H1 (cell line): ENCODE results near the gene COX19. TPM values are rescaled to one million over a fixed set of nuclear protein-coding genes. Genes with fewer than 3 reads are reported as not detected.

ENCODE experiments used
- CTCF ChIP-seq, 3 experiments: IDR thresholded peaks; 1 replicate in 2 of 3; 2 replicates in 1 of 3; pipeline versions ENCODE4 v1.5.1 to v1.6.1; 2011; ENCODE audit warnings: low read length in 3 of 3, mild to moderate bottlenecking in 3 of 3, inconsistent platforms in 2 of 3, low read depth in 1 of 3, moderate library complexity in 1 of 3; ENCODE audit not compliant: insufficient read depth in 1 of 3; ENCODE audit errors: control extremely low read depth in 1 of 3
- KDM1A ChIP-seq: fragments of 200-600, 300-600 bp; sonication (generic); IDR thresholded peaks from 2 replicates; pipeline ENCODE4 v1.7.1; 2016; ENCODE audit warnings: mild to moderate bottlenecking, low read length, borderline replicate concordance
- KDM5A ChIP-seq: fragments of 200-600 bp; IDR thresholded peaks from 2 replicates; pipeline ENCODE4 v1.7.1; 2012; ENCODE audit warnings: mild to moderate bottlenecking, low read length, inconsistent platforms, mixed read lengths
- NANOG ChIP-seq: IDR thresholded peaks from 2 replicates; pipeline ENCODE4 v1.6.1; 2011; ENCODE audit warnings: low read length, low read depth, mild to moderate bottlenecking, inconsistent platforms; ENCODE audit not compliant: insufficient read depth, poor library complexity, severe bottlenecking
- SIN3A ChIP-seq, 2 experiments: IDR thresholded peaks in 1 of 2; conservative IDR thresholded peaks in 1 of 2; 2 replicates each; pipeline ENCODE4 v1.6.1; 2011 to 2012; ENCODE audit warnings: low read length in 2 of 2, improper control_type of control experiment in 1 of 2, low read depth in 1 of 2, mild to moderate bottlenecking in 1 of 2
- SP2 ChIP-seq: IDR thresholded peaks from 2 replicates; pipeline ENCODE4 v1.6.1; 2012; ENCODE audit warnings: mild to moderate bottlenecking, low read length, inconsistent platforms
- TAF7 ChIP-seq: optimal IDR thresholded peaks from 2 replicates; pipeline ENCODE3; 2011; ENCODE audit warnings: low read depth, mild to moderate bottlenecking, inconsistent platforms, low read length, moderate library complexity, borderline replicate concordance
- TBP ChIP-seq: IDR thresholded peaks from 2 replicates; pipeline ENCODE4 v1.6.1; 2011; ENCODE audit warnings: low read depth, low read length, improper control_type of control experiment
- USF2 ChIP-seq: IDR thresholded peaks from 2 replicates; pipeline ENCODE4 v1.6.1; 2011; ENCODE audit warnings: low read length, improper control_type of control experiment
- polyA plus RNA-seq, 7 experiments: library from polyadenylated mRNA; depleted of rRNA in 3 of 7; stranded (reverse) in 5 of 7; unstranded in 2 of 7; fragments of >200 nt in 5 of 7; fragments of 200-250 nt in 2 of 7; gene quantifications; 1 replicate in 5 of 7; 2 replicates in 1 of 7; 4 replicates in 1 of 7; pipeline versions ENCODE4 v1.2.1 to v1.2.3, GENCODE V29; 2011 to 2013; ENCODE audit warnings: missing spikeins in 2 of 7, mixed read lengths in 2 of 7
- total RNA-seq: library from RNA; stranded (reverse); fragmentation: NEBNext Ultra II Directional; extraction: Animal tissue kit (Norgen Biotek cat#: 25700); gene quantifications from 2 replicates; pipeline ENCODE4 v1.2.1, GENCODE V29; 2021
- TF ChIP-seq, protein P1 (sequence below): IDR thresholded peaks from 2 replicates; pipeline ENCODE4 v1.6.1; 2012; ENCODE audit warnings: low read length, inconsistent platforms

The COX19 gene
- total and polyA plus RNA-seq, 2 of the 8 experiments (the other 6 are each of a cell fraction or from before 2014, with no cell fraction given): 3.9 to 7.9 TPM

GRCh38 chr7:991729-992656, 16.6 kb upstream of the COX19 start (continued):
- TF ChIP-seq USF2: no peak
- TF ChIP-seq KDM1A: no peak
- TF ChIP-seq CTCF (IDR thresholded peaks at IDR 0.05; ENCODE audit: control extremely low read depth in 1 of 3, insufficient read depth in 1 of 3, low read depth in 1 of 3, low read length in 3 of 3): no peak
- no peak for TF ChIP-seq NANOG
- TF ChIP-seq KDM5A: no peak
- no peak for TF ChIP-seq SIN3A (conservative IDR thresholded peaks at IDR 0.05 in 1 of 2, IDR thresholded peaks at IDR 0.05 in 1 of 2; ENCODE audit: low read depth in 1 of 2, low read length in 2 of 2)
- TF ChIP-seq SP2: no peak
- TF ChIP-seq, protein P1, sequence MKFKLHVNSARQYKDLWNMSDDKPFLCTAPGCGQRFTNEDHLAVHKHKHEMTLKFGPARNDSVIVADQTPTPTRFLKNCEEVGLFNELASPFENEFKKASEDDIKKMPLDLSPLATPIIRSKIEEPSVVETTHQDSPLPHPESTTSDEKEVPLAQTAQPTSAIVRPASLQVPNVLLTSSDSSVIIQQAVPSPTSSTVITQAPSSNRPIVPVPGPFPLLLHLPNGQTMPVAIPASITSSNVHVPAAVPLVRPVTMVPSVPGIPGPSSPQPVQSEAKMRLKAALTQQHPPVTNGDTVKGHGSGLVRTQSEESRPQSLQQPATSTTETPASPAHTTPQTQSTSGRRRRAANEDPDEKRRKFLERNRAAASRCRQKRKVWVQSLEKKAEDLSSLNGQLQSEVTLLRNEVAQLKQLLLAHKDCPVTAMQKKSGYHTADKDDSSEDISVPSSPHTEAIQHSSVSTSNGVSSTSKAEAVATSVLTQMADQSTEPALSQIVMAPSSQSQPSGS: no peak
- no peak for TF ChIP-seq TBP
- TF ChIP-seq TAF7: no peak
